Testis (tissue), 2 donors: ENCODE results near the gene CDH13.

ENCODE experiments used
- CTCF ChIP-seq, 3 experiments: fragments of 450-650 bp in 2 of 3; fragments of 200-600 bp in 1 of 3; sonication (generic) in 1 of 3; IDR thresholded peaks; one replicate each; pipeline ENCODE4 v1.5.1; 2016 to 2019; ENCODE audit warnings: antibody characterized with exemption in 3 of 3, mild to moderate bottlenecking in 2 of 3, moderate library complexity in 1 of 3
- POLR2A ChIP-seq: fragments of 450-650 bp; IDR thresholded peaks from one replicate; pipeline ENCODE4 v1.6.1; 2017; ENCODE audit warnings: antibody characterized with exemption, mild to moderate bottlenecking, moderate library complexity

- TF ChIP-seq POLR2A (no peak), CTCF (IDR thresholded peaks at IDR 0.05) (no peak)
Measured at GRCh38 chr16:82630219-82630618, 3.5 kb downstream of the CDH13 start.
